Measurements from ENCODE around the gene ZNRF1. TPM values are rescaled to one million over a fixed set of nuclear protein-coding genes. Genes with fewer than 3 reads are reported as not detected.
A peak's percentile ranks its signal among the peaks of the same experiment; 100 is the strongest.

ZNRF1 gene
- total RNA-seq, 2 donors from 2014 or later: 58.2 to 88.4 TPM

DNA sequence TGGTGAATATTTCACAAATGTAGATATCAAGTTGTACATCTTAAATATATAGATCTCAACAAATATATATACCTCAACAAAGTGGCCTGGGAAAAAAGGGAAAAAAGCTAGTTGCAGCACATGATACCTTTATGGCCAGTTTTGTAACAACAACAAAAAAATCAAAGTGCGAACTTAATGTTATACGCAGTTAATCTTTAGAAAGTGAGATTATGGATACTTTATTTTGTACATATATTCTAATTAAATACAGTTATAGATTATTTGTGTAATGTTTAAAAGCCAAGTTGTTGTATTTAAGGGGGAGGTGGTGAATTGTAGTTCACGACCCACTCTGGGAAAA, 149.1 kb downstream of the ZNRF1 start:
- no peak overlapping the region for H3K27ac Mint-ChIP-seq
- H3K36me3 Mint-ChIP-seq (ENCODE audit: low read depth): peaks cover 32% of the 10 kb centered on the region
- peak overlapping the region; percentile 86 for H3K4me3 Mint-ChIP-seq
- ATAC-seq (replicated peaks): no peak
- no peaks in the 10 kb centered on the region for H3K27me3 Mint-ChIP-seq
- peaks cover 13% of the 10 kb centered on the region for H3K4me1 Mint-ChIP-seq
- peaks cover 15% of the 10 kb centered on the region for H3K9me3 Mint-ChIP-seq

DNA sequence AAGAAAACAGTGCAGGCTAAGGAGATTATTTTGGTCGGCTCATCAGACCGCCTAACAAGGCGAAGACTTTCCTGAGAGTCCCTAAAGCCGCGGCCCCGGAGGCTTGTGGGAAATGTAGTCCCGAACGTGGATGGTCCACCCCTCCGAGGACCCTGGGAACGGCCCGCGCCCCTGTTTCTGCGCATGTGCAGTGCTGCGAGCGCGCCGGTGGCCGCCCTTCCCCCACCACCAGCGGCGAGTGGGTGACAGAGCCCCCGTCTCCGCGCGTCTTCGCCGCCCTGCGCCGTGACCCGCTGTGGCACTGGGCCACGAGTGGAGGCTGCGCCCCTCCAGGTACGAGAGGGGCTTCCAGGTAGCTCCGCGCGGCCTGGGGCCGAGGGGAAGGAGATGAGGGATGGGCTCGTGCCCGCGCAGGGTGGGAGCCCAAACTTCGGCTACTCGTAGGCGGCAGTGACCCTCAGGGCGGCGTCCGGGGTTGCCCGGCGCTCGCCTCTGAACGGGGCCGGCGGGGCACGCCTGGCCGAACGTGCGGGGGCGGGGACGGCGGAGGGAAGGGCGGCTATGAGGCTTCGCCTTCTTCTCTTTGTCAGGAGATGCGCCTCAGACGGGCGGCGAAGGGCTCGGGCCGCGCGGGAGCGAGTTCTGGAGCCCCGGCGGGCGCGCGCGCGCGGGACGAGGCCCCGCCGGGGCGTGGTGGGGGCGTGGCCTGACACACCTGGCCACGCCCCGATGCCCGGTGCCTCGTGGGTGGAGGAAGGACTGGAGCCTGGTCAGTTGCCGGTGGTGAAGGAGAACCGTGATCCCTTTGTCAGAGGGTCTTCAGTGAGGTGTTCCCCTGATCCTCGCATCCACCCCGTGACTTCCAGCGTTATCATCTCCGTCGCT, 149.7 kb downstream of the ZNRF1 start, which contains the start of gene ZFP1:
TSS of gene ZFP1 (plus strand) at position 214 of the 885 bp plus-strand sequence. CDS start 4,428 bp downstream, outside the sequence.
- peak; percentile 88 for ATAC-seq (replicated peaks)
- Mint-ChIP-seq H3K4me1 (peaks cover 13% of the 10 kb centered on the region), H3K4me3 (peak within 1 kb of the TSS; percentile 86), H3K27me3 (no peaks in the 10 kb centered on the region), H3K27ac (peak within 1 kb of the TSS; percentile 70), H3K9me3 (peaks cover 15% of the 10 kb centered on the region), H3K36me3 (ENCODE audit: low read depth) (peaks cover 38% of the 10 kb centered on the region)

DNA sequence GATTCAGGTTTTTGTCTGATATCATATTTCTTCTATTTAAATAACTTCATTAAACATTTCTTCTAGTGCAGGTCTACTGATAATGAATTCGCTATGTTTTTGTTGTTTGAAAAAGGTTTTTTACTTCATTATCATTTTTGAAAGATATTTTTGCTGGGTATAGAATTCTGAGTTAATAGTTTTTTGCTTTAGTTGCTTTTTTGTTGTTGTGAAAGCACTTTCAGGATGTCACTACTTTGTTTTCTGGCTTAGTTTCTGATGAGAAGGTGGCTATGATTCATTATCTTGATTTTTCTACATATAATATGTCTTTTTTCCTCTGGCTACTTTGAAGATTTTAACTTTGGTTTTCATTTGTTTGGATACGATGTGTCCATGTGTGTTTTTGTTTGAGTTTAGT, 153.0 kb downstream of the ZNRF1 start:
- ATAC-seq (replicated peaks): no peak
- no peaks in the 10 kb centered on the region for H3K27me3 Mint-ChIP-seq
- H3K4me3 Mint-ChIP-seq: peak overlapping the region; percentile 34
- peaks cover 15% of the 10 kb centered on the region for H3K9me3 Mint-ChIP-seq
- peak overlapping the region; percentile 58 for H3K27ac Mint-ChIP-seq
- peaks cover 13% of the 10 kb centered on the region for H3K4me1 Mint-ChIP-seq
- peaks cover 65% of the 10 kb centered on the region for H3K36me3 Mint-ChIP-seq (ENCODE audit: low read depth)

DNA sequence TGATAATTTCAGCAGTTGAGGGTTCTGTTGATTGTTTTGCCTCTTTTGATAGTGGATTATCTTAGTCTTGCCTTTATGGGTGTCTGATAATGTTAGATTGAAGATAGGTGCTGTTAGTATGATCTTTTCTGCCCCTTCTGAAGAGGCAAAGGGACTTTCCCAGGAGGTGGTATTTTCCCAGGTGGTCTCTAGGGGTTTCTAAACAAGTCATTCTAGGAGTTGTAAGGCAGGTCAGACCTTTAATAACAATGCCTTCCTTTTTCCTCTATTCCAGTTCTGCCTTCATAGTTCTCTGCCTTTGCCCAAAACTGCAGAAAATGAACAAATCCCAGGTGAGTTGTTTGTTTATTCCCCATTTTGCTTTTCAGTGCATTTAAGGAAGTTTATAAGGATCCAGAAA, 153.8 kb downstream of the ZNRF1 start:
- peaks cover 13% of the 10 kb centered on the region for H3K4me1 Mint-ChIP-seq
- H3K27ac Mint-ChIP-seq: peak overlapping the region; percentile 58
- peaks cover 15% of the 10 kb centered on the region for H3K9me3 Mint-ChIP-seq
- H3K36me3 Mint-ChIP-seq (ENCODE audit: low read depth): peaks cover 73% of the 10 kb centered on the region
- peak overlapping the region; percentile 34 for H3K4me3 Mint-ChIP-seq
- no peak for ATAC-seq (replicated peaks)
- H3K27me3 Mint-ChIP-seq: no peaks in the 10 kb centered on the region

DNA sequence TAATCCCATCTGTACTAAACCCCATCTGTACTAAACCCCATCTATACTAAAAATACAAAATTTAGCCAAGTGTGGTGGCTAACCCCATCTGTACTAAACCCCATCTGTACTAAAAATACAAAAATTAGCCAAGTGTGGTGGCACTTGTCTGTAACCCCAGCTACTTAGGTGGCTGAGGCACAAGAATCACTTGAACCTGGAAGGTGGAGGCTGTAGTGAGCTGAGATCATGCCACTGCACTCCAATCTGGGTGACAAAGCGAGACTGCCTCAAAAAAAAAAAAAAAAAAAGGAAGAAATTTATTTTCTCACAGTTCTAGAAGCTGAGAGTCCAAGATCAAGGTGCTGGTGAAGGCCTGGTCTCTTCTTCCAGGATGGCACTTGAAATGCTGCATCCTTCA, 161.6 kb downstream of the ZNRF1 start:
- Mint-ChIP-seq H3K36me3 (ENCODE audit: low read depth) (peaks cover 86% of the 10 kb centered on the region), H3K27me3 (no peaks in the 10 kb centered on the region), H3K9me3 (no peaks in the 10 kb centered on the region), H3K4me3 (no peak overlapping the region), H3K27ac (no peak overlapping the region), H3K4me1 (no peaks in the 10 kb centered on the region)
- ATAC-seq (replicated peaks): no peak

Other genes with a start within 250 kb of the ZNRF1 start
- under 1 TPM in 1 of 2 donors, not detected in 1; 0.19 TPM for gene FA2H, start 224.2 kb upstream of the ZNRF1 start, total RNA-seq
- 100 to 1,000 TPM; 107 to 154 TPM for gene WDR59, start 13.9 kb upstream of the ZNRF1 start, total RNA-seq
- gene LDHD, start 117.8 kb downstream of the ZNRF1 start, total RNA-seq: under 1 TPM; 0.11 to 0.48 TPM
- 10 to 100 TPM; 16.9 to 19.0 TPM for gene ZFP1, start 149.5 kb downstream of the ZNRF1 start, total RNA-seq
- gene CTRB2, start 208.1 kb downstream of the ZNRF1 start, total RNA-seq: not detected
- gene CTRB1, start 220.0 kb downstream of the ZNRF1 start, total RNA-seq: not detected

All from activated T-helper 17 cell treated with anti-CD3 and anti-CD28 coated beads, Interleukin-2, amount 50 U/mL, for 72 hours (primary cell).